GM19397 (cell line): ENCODE measurements around the gene UST.
"Not testable (repeated sequence)": the region's sequence is repeated elsewhere in the genome, so short reads cannot be mapped to it uniquely, and the experiment has no call there.

ENCODE experiments used
- ATAC-seq: cut with Tn5 transposase; IDR thresholded peaks from one replicate; pipeline ENCODE4 v1.9.1; 2021; ENCODE audit warnings: mild to moderate bottlenecking, moderate library complexity; ENCODE audit not compliant: unreplicated experiment

Gene UST

GRCh38 chr6:149026530-149026942 is 279.7 kb downstream of the UST start:
- no peak for ATAC-seq

- no peak for ATAC-seq
Observed at GRCh38 chr6:149027484-149027883, 280.7 kb downstream of the UST start.

- no peak for ATAC-seq
Observed at GRCh38 chr6:149028767-149029405, 282.1 kb downstream of the UST start.

- no peak for ATAC-seq
Observed at GRCh38 chr6:149031201-149031858, 284.5 kb downstream of the UST start.

GRCh38 chr6:149031859-149032598 is 285.2 kb downstream of the UST start:
- ATAC-seq: peak; percentile 22

- ATAC-seq: peak; percentile 70
Observed at GRCh38 chr6:149032599-149033405, 286.0 kb downstream of the UST start.

GRCh38 chr6:149033454-149033853 is 286.6 kb downstream of the UST start:
- no peak for ATAC-seq

GRCh38 chr6:149035766-149036165 is 288.9 kb downstream of the UST start:
- no peak for ATAC-seq

- no peak for ATAC-seq
Observed at GRCh38 chr6:149037051-149037671, 290.3 kb downstream of the UST start.

- not testable (repeated sequence) for ATAC-seq
Observed at GRCh38 chr6:149039025-149039424, 292.2 kb downstream of the UST start.

- no peak for ATAC-seq
Observed at GRCh38 chr6:149041953-149042352, 295.1 kb downstream of the UST start.

GRCh38 chr6:149043476-149044130 is 296.8 kb downstream of the UST start:
- ATAC-seq: no peak

GRCh38 chr6:149044528-149044927 is 297.7 kb downstream of the UST start:
- no peak for ATAC-seq

GRCh38 chr6:149045404-149045803 is 298.6 kb downstream of the UST start:
- ATAC-seq: no peak

- no peak for ATAC-seq
Observed at GRCh38 chr6:149046164-149046821, 299.5 kb downstream of the UST start.

- no peak for ATAC-seq
Observed at GRCh38 chr6:149046822-149047246, 300.0 kb downstream of the UST start.

GRCh38 chr6:149049230-149049629 is 302.4 kb downstream of the UST start:
- ATAC-seq: no peak

GRCh38 chr6:149050160-149050559 is 303.3 kb downstream of the UST start:
- no peak for ATAC-seq

GRCh38 chr6:149052350-149053106 is 305.7 kb downstream of the UST start:
- ATAC-seq: no peak
